ENCODE results near the gene COL13A1. TPM values are rescaled to one million over a fixed set of nuclear protein-coding genes. Genes with fewer than 3 reads are reported as not detected.

Gene COL13A1
- total and polyA plus RNA-seq, 11 donors: 1.0 to 4.0 (median 1.7) TPM

GRCh38 chr10:69858201-69858600, 56.5 kb downstream of the COL13A1 start:
- WGBS, 4 donors: 79 to 93% (median 85%) methylated on average over 1 of the region's 1 CpG
- ATAC-seq (no peak), DNase-seq (no peak)
- Histone ChIP-seq H3K36me3 (no peaks in the 10 kb centered on the region), H3K4me3 (no peak overlapping the region), H3K27ac (no peak overlapping the region), H3K27me3 (no peaks in the 10 kb centered on the region), H3K4me1 (peaks cover 0 to 9% (median 3%) of the 10 kb centered on the region in 12 donors), H3K9me3 (no peaks in the 10 kb centered on the region)
- intact Hi-C loops (cut with DNase I): no loop called here
- no peak for TF ChIP-seq CTCF (IDR thresholded peaks at IDR 0.05)

- Histone ChIP-seq H3K36me3 (no peaks in the 10 kb centered on the region), H3K9me3 (no peaks in the 10 kb centered on the region), H3K27ac (no peak overlapping the region), H3K27me3 (no peaks in the 10 kb centered on the region), H3K4me1 (peaks cover 0 to 9% (median 3%) of the 10 kb centered on the region in 12 donors), H3K4me3 (no peak overlapping the region)
- TF ChIP-seq CTCF (IDR thresholded peaks at IDR 0.05) (no peak), POLR2A (IDR thresholded peaks at IDR 0.05) (no peak)
- no peak for ATAC-seq
- 42 to 50% (median 46%) methylated on average over 9 of the region's 9 CpGs for WGBS, 4 donors
- intact Hi-C loops (cut with DNase I): no loop called here
- DNase-seq: no peak
Measured at GRCh38 chr10:69860271-69860670, 58.6 kb downstream of the COL13A1 start.

GRCh38 chr10:69861251-69862240, 59.8 kb downstream of the COL13A1 start:
- TF ChIP-seq POLR2A (IDR thresholded peaks at IDR 0.05) (no peak), CTCF (IDR thresholded peaks at IDR 0.05) (peak in 2 of 12 donors; percentile 16)
- WGBS, 4 donors: 54 to 62% (median 62%) methylated on average over 7 of the region's 7 CpGs

GRCh38 chr10:69862882-69863530, 61.3 kb downstream of the COL13A1 start:
- DNase-seq: no peak
- intact Hi-C loops (cut with DNase I): no loop called here
- ATAC-seq: no peak
- WGBS, 4 donors: 91 to 94% (median 93%) methylated on average over 14 to 16 of the region's 16 CpGs
- H3K36me3 ChIP-seq: no peaks in the 10 kb centered on the region
- no peak overlapping the region for H3K4me3 ChIP-seq
- peaks cover 0 to 27% (median 18%) of the 10 kb centered on the region in 12 donors for H3K4me1 ChIP-seq
- H3K9me3 ChIP-seq: no peaks in the 10 kb centered on the region
- TF ChIP-seq CTCF (IDR thresholded peaks at IDR 0.05) (no peak), POLR2A (IDR thresholded peaks at IDR 0.05) (no peak)
- no peak overlapping the region for H3K27ac ChIP-seq
- no peaks in the 10 kb centered on the region for H3K27me3 ChIP-seq

More at GRCh38 chr10:69861251-69862240, 59.8 kb downstream of the COL13A1 start:
- Histone ChIP-seq H3K36me3 (no peaks in the 10 kb centered on the region), H3K9me3 (no peaks in the 10 kb centered on the region), H3K27me3 (no peaks in the 10 kb centered on the region), H3K4me1 (peaks cover 0 to 16% (median 9%) of the 10 kb centered on the region in 12 donors), H3K4me3 (no peak overlapping the region), H3K27ac (no peak overlapping the region)
- DNase-seq: no peak
- peak in 3 of 4 donors; percentile 39 to 65 (median 39) for ATAC-seq
- intact Hi-C loops (cut with DNase I): no loop called here
